ENCODE measurements around the gene TRPV5. TPM values are rescaled to one million over a fixed set of nuclear protein-coding genes. Genes with fewer than 3 reads are reported as not detected.

TRPV5 gene
- total and polyA plus RNA-seq, 2 of the 8 experiments (the other 6 are each of a cell fraction or from before 2014, with no cell fraction given) = 0.03 TPM; not detected in 1

DNA sequence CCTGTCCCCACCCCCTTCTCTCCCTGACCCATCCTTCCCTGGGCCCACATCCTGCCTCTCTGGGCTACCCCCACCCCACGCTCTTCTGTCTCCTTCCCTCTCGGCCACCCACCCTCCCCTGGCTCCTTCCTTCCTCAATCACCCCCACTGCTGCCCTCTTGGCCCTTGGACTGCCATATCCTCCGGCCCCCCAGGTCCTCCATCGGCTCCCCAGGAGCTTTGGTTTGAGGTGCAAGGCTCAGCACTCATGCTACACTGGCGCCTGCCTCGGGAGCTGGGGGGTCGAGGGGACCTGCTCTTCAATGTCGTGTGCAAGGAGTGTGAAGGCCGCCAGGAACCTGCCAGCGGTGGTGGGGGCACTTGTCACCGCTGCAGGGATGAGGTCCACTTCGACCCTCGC is 67.8 kb downstream of the TRPV5 start:
- no peak overlapping the region for H3K4me3 ChIP-seq (ENCODE audit: extremely low read depth in 1 of 4, insufficient read depth in 2 of 4, low read depth in 3 of 4, low read length in 4 of 4)
- H3K9me3 ChIP-seq (ENCODE audit: insufficient read depth in 2 of 2, low read depth in 1 of 2, low read length in 1 of 2) = no peaks in the 10 kb centered on the region
- no peaks in the 10 kb centered on the region for H3K27me3 ChIP-seq (replicated peaks in 1 of 4; ENCODE audit: control insufficient read depth in 3 of 4, extremely low read depth in 1 of 4, insufficient read depth in 3 of 4, low read length in 3 of 4)
- POLR2A ChIA-PET (ENCODE audit: partially characterized antibody) = no interaction called here
- FAIRE-seq (no peak), DNase-seq (ENCODE audit: low read depth in 1 of 2, low spot score in 2 of 2) (no peak)
- no peaks in the 10 kb centered on the region for H3K79me2 ChIP-seq (ENCODE audit: control insufficient read depth in 1 of 2, insufficient read depth in 2 of 2, low read length in 2 of 2)
- no peak overlapping the region for H2AK5ac ChIP-seq (ENCODE audit: low read depth, low read length)
- H3K14ac ChIP-seq (ENCODE audit: insufficient read length) = no peak overlapping the region
- CTCF ChIA-PET (ENCODE audit: partially characterized antibody) = interaction anchor here (0.6 to 13.9 kb wide), 56 partner anchors 8 to 514 kb away, joined by 3 to 107 read pairs (median 4); partner anchors contain the start of genes EPHB6 and TRPV5
- no peaks in the 10 kb centered on the region for H3K36me3 ChIP-seq (ENCODE audit: control insufficient read depth in 2 of 4, insufficient read depth in 4 of 4, low read length in 3 of 4)
- no peak overlapping the region for H2BK120ac ChIP-seq (replicated peaks; ENCODE audit: low read depth, low read length)
- H3K79me1 ChIP-seq (ENCODE audit: low read depth, low read length) = no peaks in the 10 kb centered on the region; the same call in 1 of the 2 replicates
- H4K91ac ChIP-seq (replicated peaks; ENCODE audit: insufficient read length, low read length) = no peak overlapping the region
- no peak overlapping the region for H3K23ac ChIP-seq (ENCODE audit: insufficient read length)
- H2BK20ac ChIP-seq (ENCODE audit: low read length) = peak overlapping the region; percentile 86; the same call in 1 of the 2 replicates
- no peak overlapping the region for H3K4ac ChIP-seq (replicated peaks; ENCODE audit: insufficient read length, low read depth, low read length)
- H2BK12ac ChIP-seq (ENCODE audit: low read depth, low read length) = peak overlapping the region; percentile 60; the same call in 1 of the 2 replicates
- H4K5ac ChIP-seq (ENCODE audit: insufficient read length, low read depth, low read length) = no peak overlapping the region
- H3K27ac ChIP-seq (ENCODE audit: low read depth, low read length) = no peak overlapping the region
- peaks cover 3 to 10% (median 9%) of the 10 kb centered on the region in 4 experiments; a peak in 6 of 7 replicates for H3K4me1 ChIP-seq (replicated peaks in 1 of 4; ENCODE audit: control insufficient read depth in 3 of 4, insufficient read depth in 4 of 4, low read length in 3 of 4)
- no peak overlapping the region for H4K8ac ChIP-seq (ENCODE audit: extremely low read depth, insufficient read depth, low read length)
- WGBS, 2 experiments (ENCODE audit: extremely low coverage in 1 of 2, insufficient coverage in 1 of 2, insufficient read length in 1 of 2, insufficient replicate concordance in 2 of 2, low coverage in 1 of 2, low lambda C conversion rate in 2 of 2, missing lambda C conversion rate in 1 of 2) = 84% methylated on average over 10 of the region's 13 CpGs; no CpG with 5 or more reads in 1 of the 2 experiments
- H3K9ac ChIP-seq (replicated peaks in 1 of 4; ENCODE audit: extremely low read depth in 1 of 4, low read depth in 3 of 4, low read length in 3 of 4) = no peak overlapping the region
- no peak overlapping the region for H2BK15ac ChIP-seq (ENCODE audit: low read length)
- no peak overlapping the region for H3K18ac ChIP-seq (ENCODE audit: extremely low read depth, low read length)
- H3K4me2 ChIP-seq (ENCODE audit: insufficient read depth in 1 of 2, low read depth in 2 of 2, low read length in 2 of 2) = no peak overlapping the region
- H3K56ac ChIP-seq (replicated peaks; ENCODE audit: insufficient read length, low read depth, low read length) = no peak overlapping the region
- peak overlapping the region; percentile 60; the same call in 1 of the 2 replicates for H2BK5ac ChIP-seq (ENCODE audit: low read depth, low read length)
- no peaks in the 10 kb centered on the region; the same call in 1 of the 2 replicates for H3K23me2 ChIP-seq (ENCODE audit: low read depth, low read length)
- no peak overlapping the region for H2AFZ ChIP-seq (ENCODE audit: low read length)
- H4K20me1 ChIP-seq (replicated peaks in 1 of 2; ENCODE audit: control insufficient read depth in 1 of 2, insufficient read depth in 2 of 2, low read length in 2 of 2) = no peaks in the 10 kb centered on the region
- TF ChIP-seq HDAC6 (IDR thresholded peaks at IDR 0.05; ENCODE audit: low read depth, low read length) = no peak
- no peak for TF ChIP-seq TAF1 (IDR thresholded peaks at IDR 0.05; ENCODE audit: low read depth, low read length)
- TF ChIP-seq GTF2F1 (IDR thresholded peaks at IDR 0.05; ENCODE audit: borderline replicate concordance, low read depth, low read length) = no peak
- TF ChIP-seq CTBP2 (IDR thresholded peaks at IDR 0.05; ENCODE audit: borderline replicate concordance, insufficient read depth, insufficient read length, low read length) = no peak
- TF ChIP-seq, protein P1, sequence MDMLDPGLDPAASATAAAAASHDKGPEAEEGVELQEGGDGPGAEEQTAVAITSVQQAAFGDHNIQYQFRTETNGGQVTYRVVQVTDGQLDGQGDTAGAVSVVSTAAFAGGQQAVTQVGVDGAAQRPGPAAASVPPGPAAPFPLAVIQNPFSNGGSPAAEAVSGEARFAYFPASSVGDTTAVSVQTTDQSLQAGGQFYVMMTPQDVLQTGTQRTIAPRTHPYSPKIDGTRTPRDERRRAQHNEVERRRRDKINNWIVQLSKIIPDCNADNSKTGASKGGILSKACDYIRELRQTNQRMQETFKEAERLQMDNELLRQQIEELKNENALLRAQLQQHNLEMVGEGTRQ (IDR thresholded peaks at IDR 0.05; ENCODE audit: low read length) = no peak
- TF ChIP-seq JUN (IDR thresholded peaks at IDR 0.05; ENCODE audit: low read depth, low read length) = no peak
- TF ChIP-seq ASH2L (IDR thresholded peaks at IDR 0.05; ENCODE audit: low read length) = no peak
- TF ChIP-seq, protein P2, sequence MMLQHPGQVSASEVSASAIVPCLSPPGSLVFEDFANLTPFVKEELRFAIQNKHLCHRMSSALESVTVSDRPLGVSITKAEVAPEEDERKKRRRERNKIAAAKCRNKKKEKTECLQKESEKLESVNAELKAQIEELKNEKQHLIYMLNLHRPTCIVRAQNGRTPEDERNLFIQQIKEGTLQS (IDR thresholded peaks at IDR 0.05; ENCODE audit: insufficient read depth, low read depth, low read length) = no peak
- no peak for TF ChIP-seq PHF8 (conservative IDR thresholded peaks at IDR 0.05; ENCODE audit: low read depth, low read length)
- TF ChIP-seq TAF7 (optimal IDR thresholded peaks at IDR 0.05; ENCODE audit: borderline replicate concordance, low read depth, low read length) = no peak
- TF ChIP-seq RBBP5 (IDR thresholded peaks at IDR 0.05; ENCODE audit: borderline replicate concordance, low read depth, low read length) = no peak
- TF ChIP-seq SRF (IDR thresholded peaks at IDR 0.05; ENCODE audit: low read depth, low read length) = no peak

Measured in H1 (cell line).